Measurements from ENCODE around the gene PEF1. TPM values are rescaled to one million over a fixed set of nuclear protein-coding genes. Genes with fewer than 3 reads are reported as not detected.

Gene PEF1
- total RNA-seq, 1 experiment from 2014 or later = 56.3 TPM

GRCh38 chr1:31595836-31596736 is 48.6 kb downstream of the PEF1 start:
- Histone ChIP-seq H3K27ac (ENCODE audit: low read depth, low read length, poor library complexity, severe bottlenecking) (no peak overlapping the region), H3K4me1 (ENCODE audit: insufficient read depth, low read length, poor library complexity, severe bottlenecking) (no peaks in the 10 kb centered on the region), H3K36me3 (ENCODE audit: insufficient read depth, low read length, poor library complexity, severe bottlenecking) (no peaks in the 10 kb centered on the region), H3K4me3 (ENCODE audit: low read depth, low read length, poor library complexity, severe bottlenecking) (no peak overlapping the region), H3K9me3 (ENCODE audit: low read depth, low read length, poor library complexity, severe bottlenecking) (no peaks in the 10 kb centered on the region), H3K27me3 (replicated peaks; ENCODE audit: insufficient read depth, low read depth, low read length, poor library complexity) (no peaks in the 10 kb centered on the region)
- no TSS peak for BruUV-seq (replicated peaks)
- intact Hi-C loops (cut with micrococcal nuclease; ENCODE audit: unreplicated experiment) = loop anchor here (2.0 kb wide), 1 partner anchor 31 kb away; no protein-coding TSS in a partner anchor
- POLR2A ChIA-PET (ENCODE audit: low non-redundant PET) = no interaction called here
- CTCF ChIA-PET = interaction anchor here (0.6 kb wide), 1 partner anchor 114 kb away, joined by 4 read pairs; no protein-coding TSS in a partner anchor
- no peak for DNase-seq (ENCODE audit: low spot score)
- TF ChIP-seq CTCF (conservative IDR thresholded peaks at IDR 0.05; ENCODE audit: low read depth, low read length) = no peak
- TF ChIP-seq EZH2 (IDR thresholded peaks at IDR 0.05; ENCODE audit: borderline replicate concordance, low read depth, low read length, poor library complexity, severe bottlenecking) = no peak

GRCh38 chr1:31593770-31594632 is 50.7 kb downstream of the PEF1 start:
- ChIA-PET CTCF (interaction anchor here (0.7 kb wide), 1 partner anchor 15 kb away, joined by 5 read pairs; no protein-coding TSS in a partner anchor), POLR2A (ENCODE audit: low non-redundant PET) (interaction anchor here (0.7 kb wide), 1 partner anchor 73 kb away, joined by 11 read pairs; no protein-coding TSS in a partner anchor)
- TF ChIP-seq CTCF (conservative IDR thresholded peaks at IDR 0.05; ENCODE audit: low read depth, low read length) (peak; percentile 94), EZH2 (IDR thresholded peaks at IDR 0.05; ENCODE audit: borderline replicate concordance, low read depth, low read length, poor library complexity, severe bottlenecking) (no peak)
- no peaks in the 10 kb centered on the region for H3K9me3 ChIP-seq (ENCODE audit: low read depth, low read length, poor library complexity, severe bottlenecking)
- intact Hi-C loops (cut with micrococcal nuclease; ENCODE audit: unreplicated experiment) = loop anchor here (2.0 kb wide), 1 partner anchor 29 kb away; no protein-coding TSS in a partner anchor
- peak; percentile 83 for DNase-seq (ENCODE audit: low spot score)
- H3K4me1 ChIP-seq (ENCODE audit: insufficient read depth, low read length, poor library complexity, severe bottlenecking) = no peaks in the 10 kb centered on the region
- BruUV-seq (replicated peaks) = no TSS peak
- H3K27me3 ChIP-seq (replicated peaks; ENCODE audit: insufficient read depth, low read depth, low read length, poor library complexity) = no peaks in the 10 kb centered on the region
- H3K36me3 ChIP-seq (ENCODE audit: insufficient read depth, low read length, poor library complexity, severe bottlenecking) = no peaks in the 10 kb centered on the region
- H3K4me3 ChIP-seq (ENCODE audit: low read depth, low read length, poor library complexity, severe bottlenecking) = no peak overlapping the region
- no peak overlapping the region for H3K27ac ChIP-seq (ENCODE audit: low read depth, low read length, poor library complexity, severe bottlenecking)

- DNase-seq (ENCODE audit: low spot score) = no peak
- Histone ChIP-seq H3K36me3 (ENCODE audit: insufficient read depth, low read length, poor library complexity, severe bottlenecking) (no peaks in the 10 kb centered on the region), H3K4me3 (ENCODE audit: low read depth, low read length, poor library complexity, severe bottlenecking) (no peak overlapping the region), H3K4me1 (ENCODE audit: insufficient read depth, low read length, poor library complexity, severe bottlenecking) (peaks cover 7% of the 10 kb centered on the region), H3K27ac (ENCODE audit: low read depth, low read length, poor library complexity, severe bottlenecking) (no peak overlapping the region), H3K9me3 (ENCODE audit: low read depth, low read length, poor library complexity, severe bottlenecking) (no peaks in the 10 kb centered on the region), H3K27me3 (replicated peaks; ENCODE audit: insufficient read depth, low read depth, low read length, poor library complexity) (no peaks in the 10 kb centered on the region)
- BruUV-seq (replicated peaks) = no TSS peak
- ChIA-PET CTCF (interaction anchor here (0.6 to 0.7 kb wide), 2 partner anchors 14 to 199 kb away, joined by 4 to 5 read pairs; no protein-coding TSS in a partner anchor), POLR2A (ENCODE audit: low non-redundant PET) (no interaction called here)
- no peak for TF ChIP-seq CTCF (conservative IDR thresholded peaks at IDR 0.05; ENCODE audit: low read depth, low read length)
- TF ChIP-seq EZH2 (IDR thresholded peaks at IDR 0.05; ENCODE audit: borderline replicate concordance, low read depth, low read length, poor library complexity, severe bottlenecking) = no peak
- intact Hi-C loops (cut with micrococcal nuclease; ENCODE audit: unreplicated experiment) = no loop called here
Observed at GRCh38 chr1:31593136-31593665, 51.5 kb downstream of the PEF1 start.

Measured in A673 (cell line).